NCI-H524 (cell line): ENCODE measurements around the gene EFNB3.

Experiments
- DNase-seq, 2 experiments: peaks; one replicate each; lab custom pipeline; 2025; lab: John Stamatoyannopoulos, UW

Gene EFNB3

GRCh38 chr17:7716901-7717755 is 12.1 kb downstream of the EFNB3 start, which contains the start of gene DNAH2:
DNAH2 (plus strand) TSS chr17:7717744; CDS start chr17:7719735, 1,991 bp downstream.
- DNase-seq, result peak; percentile 79 to 86

- DNase-seq, result peak in 1 of 2 experiments; percentile 47
These were observed 12.9 kb downstream of the EFNB3 start for GRCh38 chr17:7717756-7718350.

GRCh38 chr17:7719661-7720060 is 14.7 kb downstream of the EFNB3 start:
- no peak for DNase-seq

- DNase-seq, result peak; percentile 35 to 47
These were observed 15.1 kb downstream of the EFNB3 start for GRCh38 chr17:7720125-7720524.

GRCh38 chr17:7721612-7722011 is 16.6 kb downstream of the EFNB3 start:
- no peak for DNase-seq

GRCh38 chr17:7727886-7728285 is 22.9 kb downstream of the EFNB3 start:
- DNase-seq, result no peak

- DNase-seq, result no peak
These were observed 24.8 kb downstream of the EFNB3 start for GRCh38 chr17:7729816-7730215.

- DNase-seq, result no peak
These were observed 28.1 kb downstream of the EFNB3 start for GRCh38 chr17:7732981-7733539.

GRCh38 chr17:7737601-7738000 is 32.6 kb downstream of the EFNB3 start:
- no peak for DNase-seq

GRCh38 chr17:7739746-7740145 is 34.7 kb downstream of the EFNB3 start:
- DNase-seq, result no peak

GRCh38 chr17:7740481-7741001 is 35.5 kb downstream of the EFNB3 start:
- DNase-seq, result peak; percentile 36 to 37

GRCh38 chr17:7742729-7743128 is 37.7 kb downstream of the EFNB3 start:
- DNase-seq, result no peak

GRCh38 chr17:7744416-7744815 is 39.4 kb downstream of the EFNB3 start:
- DNase-seq, result no peak

- DNase-seq, result no peak
These were observed 40.9 kb downstream of the EFNB3 start for GRCh38 chr17:7745748-7746470.

- DNase-seq, result no peak
These were observed 42.7 kb downstream of the EFNB3 start for GRCh38 chr17:7747635-7748071.

- no peak for DNase-seq
These were observed 43.2 kb downstream of the EFNB3 start for GRCh38 chr17:7748076-7748775.

GRCh38 chr17:7750321-7750821 is 45.4 kb downstream of the EFNB3 start:
- DNase-seq, result no peak

GRCh38 chr17:7754656-7755055 is 49.7 kb downstream of the EFNB3 start:
- no peak for DNase-seq

GRCh38 chr17:7755095-7755890 is 50.3 kb downstream of the EFNB3 start:
- DNase-seq, result no peak

GRCh38 chr17:7756968-7757367 is 52.0 kb downstream of the EFNB3 start:
- no peak for DNase-seq
